Measurements from ENCODE around the gene RASSF5.

RASSF5 gene

DNA sequence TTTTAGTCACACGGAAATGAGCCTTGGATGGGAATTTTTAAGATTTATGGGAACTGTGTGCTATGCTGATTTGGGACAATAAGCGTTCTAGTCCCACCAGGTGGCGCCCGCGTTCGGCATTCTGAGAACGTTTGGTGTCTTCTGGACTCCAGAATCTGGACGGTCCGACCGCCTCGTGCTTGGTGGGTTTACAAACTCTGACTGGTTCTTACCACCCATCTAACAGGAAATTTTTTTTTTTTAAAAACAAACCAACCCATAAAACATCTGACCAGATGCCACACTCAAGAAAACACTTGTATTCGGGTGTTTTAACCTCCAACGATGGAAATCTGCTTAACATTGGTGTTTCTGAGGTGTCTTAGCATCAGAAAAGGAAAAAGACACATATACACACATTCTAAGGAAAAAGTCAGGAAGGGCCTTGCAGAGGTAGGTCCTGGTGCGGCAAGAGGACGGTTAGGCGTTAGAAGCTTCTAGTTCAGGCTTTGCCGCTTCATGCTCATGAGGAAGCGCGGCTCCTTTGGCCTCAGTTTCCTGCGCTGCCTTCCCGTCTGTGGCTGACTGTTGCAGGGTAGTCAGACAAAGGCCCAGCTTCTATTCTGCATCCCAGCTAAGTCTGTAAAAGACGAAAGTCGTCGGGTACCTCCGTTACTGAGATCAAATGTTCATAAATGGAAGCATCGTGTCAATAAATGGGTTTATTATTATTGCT, 127.2 kb downstream of the RASSF5 start:
- peak; percentile 91 for DNase-seq
- no peak for ATAC-seq

DNA sequence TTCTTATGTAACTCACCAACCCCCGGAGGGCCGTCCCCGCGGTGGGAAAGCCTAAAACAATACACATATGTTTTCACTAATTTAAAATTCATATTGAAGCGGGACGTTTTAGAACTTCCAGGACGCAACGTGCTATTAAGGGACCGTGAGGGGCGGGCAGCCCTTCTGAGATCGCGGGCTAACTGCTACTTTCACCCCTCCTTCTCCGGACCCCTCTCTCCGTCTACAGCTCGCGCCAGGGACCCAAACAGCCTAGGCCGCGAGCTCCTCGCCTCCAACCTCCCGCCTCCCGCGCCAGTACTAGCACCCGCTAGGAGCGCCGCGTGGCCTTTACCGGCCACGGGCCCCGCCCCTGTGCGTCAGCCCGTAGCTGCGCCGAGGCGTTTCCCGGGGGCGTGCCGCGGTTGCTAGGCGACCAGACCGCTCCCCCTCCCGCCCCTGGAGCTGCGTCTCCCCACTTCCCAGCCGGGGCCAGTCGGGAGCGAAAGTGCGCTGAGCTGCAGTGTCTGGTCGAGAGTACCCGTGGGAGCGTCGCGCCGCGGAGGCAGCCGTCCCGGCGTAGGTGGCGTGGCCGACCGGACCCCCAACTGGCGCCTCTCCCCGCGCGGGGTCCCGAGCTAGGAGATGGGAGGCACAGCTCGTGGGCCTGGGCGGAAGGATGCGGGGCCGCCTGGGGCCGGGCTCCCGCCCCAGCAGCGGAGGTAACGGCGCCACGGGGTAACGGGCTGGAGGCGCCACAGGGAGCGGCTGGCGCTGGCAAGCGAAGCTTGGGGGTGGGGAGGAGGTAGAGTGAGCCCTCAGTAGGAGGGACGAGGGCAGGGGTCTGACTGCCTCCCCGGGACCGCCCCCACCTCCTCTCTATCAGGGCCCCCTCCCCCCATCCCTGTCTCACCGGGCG, 128.0 kb downstream of the RASSF5 start, which contains the start of gene DYRK3:
Gene DYRK3, plus strand, starts transcription at position 457 of the 898 bp plus-strand sequence. Its CDS starts 168 bp downstream, at position 625.
- ATAC-seq (peak; percentile 94), DNase-seq (peak; percentile 97)

- no peak for DNase-seq
- no peak for ATAC-seq
These were observed 128.6 kb downstream of the RASSF5 start for GRCh38 chr1:206635978-206636345.

- ATAC-seq = no peak
- DNase-seq = no peak
These were observed 129.3 kb downstream of the RASSF5 start for GRCh38 chr1:206636671-206637070.

GRCh38 chr1:206637605-206638004, 130.3 kb downstream of the RASSF5 start:
- DNase-seq = no peak
- no peak for ATAC-seq
